Uterus (tissue), 4 donors: Measurements from ENCODE around the gene COL6A3. TPM values are rescaled to one million over a fixed set of nuclear protein-coding genes. Genes with fewer than 3 reads are reported as not detected.

ENCODE experiments used
- DNase-seq, 2 donors: peaks; one replicate each; pipeline ENCODE4 v3.0.0-alpha.2; 2019 to 2020
- H3K27ac ChIP-seq, 2 donors: fragments of 200-600 bp; sonication (generic); 1 replicate in 1 of 2; 2 replicates in 1 of 2; pipeline ENCODE4 v1.5.1; 2016 to 2018
- H3K27me3 ChIP-seq, 2 donors: fragments of 200-600 bp; sonication (generic); one replicate each; pipeline ENCODE4 v1.5.1; 2018 to 2019; ENCODE audit warnings: control low read depth in 1 of 2
- H3K36me3 ChIP-seq, 2 donors: fragments of 200-600 bp; sonication (generic); one replicate each; pipeline ENCODE4 v1.5.1; 2019; ENCODE audit warnings: control low read depth in 1 of 2
- H3K4me1 ChIP-seq, 2 donors: fragments of 200-600 bp; sonication (generic); one replicate each; pipeline ENCODE4 v1.5.1; 2018 to 2019; ENCODE audit warnings: control low read depth in 1 of 2
- H3K4me3 ChIP-seq, 2 donors: fragments of 200-600 bp; sonication (generic); 1 replicate in 1 of 2; 2 replicates in 1 of 2; pipeline ENCODE4 v1.5.1; 2018 to 2019; ENCODE audit warnings: mild to moderate bottlenecking in 1 of 2
- H3K9me3 ChIP-seq, 2 donors: fragments of 200-600 bp; sonication (generic); one replicate each; pipeline ENCODE4 v1.5.1; 2019; ENCODE audit warnings: control low read depth in 1 of 2
- POLR2A ChIP-seq, 2 donors: fragments of 450-650 bp; IDR thresholded peaks; one replicate each; pipeline ENCODE4 v1.6.1; 2016; ENCODE audit warnings: antibody characterized with exemption in 2 of 2, mild to moderate bottlenecking in 1 of 2, moderate library complexity in 1 of 2
- intact Hi-C: fragments of 100-400 bp; cut with DNase I; formaldehyde crosslinking; loops from one replicate; pipeline ENCODE4 v1.15.1; 2023; ENCODE audit warnings: low total_unique reads
- total RNA-seq, 4 donors: library from RNA; depleted of rRNA in 3 of 4; stranded (reverse); fragments of >200 nt in 3 of 4; gene quantifications; one replicate each; pipeline versions ENCODE4 v1.1.0 to v1.2.4, GENCODE V29; 2014 to 2023
- TF ChIP-seq, protein P1 (sequence below), 4 experiments: fragments of 200-600 bp in 2 of 4; fragments of 450-650 bp in 2 of 4; sonication (generic) in 2 of 4; IDR thresholded peaks; one replicate each; pipeline ENCODE4 v1.5.1; 2016 to 2019; ENCODE audit warnings: antibody characterized with exemption in 4 of 4, mild to moderate bottlenecking in 2 of 4, moderate library complexity in 1 of 4
- donor health status: DM: yes; HTN: yes; CAD: no.

The COL6A3 gene
- total RNA-seq, 4 donors from 2014 or later: 164 to 1,719 (median 447) TPM

DNA sequence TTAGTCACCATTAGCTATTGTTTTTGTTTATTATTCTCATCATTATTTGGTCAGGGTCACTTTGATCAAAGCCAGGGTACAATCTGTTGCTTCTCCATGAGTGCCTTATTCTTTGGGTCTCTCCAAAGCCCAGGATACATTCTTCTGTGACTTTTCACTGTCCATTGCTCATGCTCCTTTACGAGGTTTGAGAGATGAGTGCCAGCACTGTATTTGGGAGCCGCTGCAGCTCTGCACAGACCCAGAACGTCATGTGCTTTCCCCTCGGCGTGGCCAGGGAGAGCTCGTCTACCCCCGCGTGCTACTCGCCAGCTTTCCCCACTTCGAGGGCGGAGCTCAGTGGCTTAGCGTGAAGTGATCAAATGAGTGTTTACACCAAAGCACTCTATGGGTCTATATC, 123.7 kb downstream of the COL6A3 start:
- Histone ChIP-seq H3K36me3 (no peaks in the 10 kb centered on the region), H3K4me1 (peaks cover 0 to 6% of the 10 kb centered on the region in 2 donors), H3K4me3 (no peak overlapping the region), H3K27me3 (no peaks in the 10 kb centered on the region), H3K27ac (peak overlapping the region; percentile 79 to 83), H3K9me3 (no peaks in the 10 kb centered on the region)
- peak; percentile 93 to 94 for DNase-seq
- TF ChIP-seq, protein P1, sequence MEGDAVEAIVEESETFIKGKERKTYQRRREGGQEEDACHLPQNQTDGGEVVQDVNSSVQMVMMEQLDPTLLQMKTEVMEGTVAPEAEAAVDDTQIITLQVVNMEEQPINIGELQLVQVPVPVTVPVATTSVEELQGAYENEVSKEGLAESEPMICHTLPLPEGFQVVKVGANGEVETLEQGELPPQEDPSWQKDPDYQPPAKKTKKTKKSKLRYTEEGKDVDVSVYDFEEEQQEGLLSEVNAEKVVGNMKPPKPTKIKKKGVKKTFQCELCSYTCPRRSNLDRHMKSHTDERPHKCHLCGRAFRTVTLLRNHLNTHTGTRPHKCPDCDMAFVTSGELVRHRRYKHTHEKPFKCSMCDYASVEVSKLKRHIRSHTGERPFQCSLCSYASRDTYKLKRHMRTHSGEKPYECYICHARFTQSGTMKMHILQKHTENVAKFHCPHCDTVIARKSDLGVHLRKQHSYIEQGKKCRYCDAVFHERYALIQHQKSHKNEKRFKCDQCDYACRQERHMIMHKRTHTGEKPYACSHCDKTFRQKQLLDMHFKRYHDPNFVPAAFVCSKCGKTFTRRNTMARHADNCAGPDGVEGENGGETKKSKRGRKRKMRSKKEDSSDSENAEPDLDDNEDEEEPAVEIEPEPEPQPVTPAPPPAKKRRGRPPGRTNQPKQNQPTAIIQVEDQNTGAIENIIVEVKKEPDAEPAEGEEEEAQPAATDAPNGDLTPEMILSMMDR (IDR thresholded peaks at IDR 0.05): no peak
- TF ChIP-seq POLR2A (IDR thresholded peaks at IDR 0.05): no peak
- intact Hi-C loops: no loop called here

DNA sequence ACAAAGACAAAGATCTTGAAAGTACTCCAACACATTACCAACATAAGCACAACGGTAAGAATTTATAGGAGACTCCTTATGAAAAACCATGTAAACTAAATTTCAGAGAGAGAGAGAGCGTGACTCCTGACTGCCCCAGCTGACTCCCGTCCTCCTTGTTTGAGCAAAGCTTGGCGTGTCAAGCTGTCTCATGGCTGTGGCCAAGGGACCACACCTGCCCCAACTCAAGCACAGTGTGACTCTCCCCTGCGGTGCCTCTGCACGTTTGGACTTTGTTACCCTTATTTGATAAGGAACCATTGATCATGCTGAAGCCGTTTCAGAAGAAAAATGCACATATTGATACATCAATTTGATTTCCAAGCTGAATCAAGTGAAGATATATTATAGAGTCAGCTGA, 124.8 kb downstream of the COL6A3 start:
- no peaks in the 10 kb centered on the region for H3K36me3 ChIP-seq
- DNase-seq: no peak
- H3K4me3 ChIP-seq: no peak overlapping the region
- no peaks in the 10 kb centered on the region for H3K27me3 ChIP-seq
- no peaks in the 10 kb centered on the region for H3K9me3 ChIP-seq
- H3K4me1 ChIP-seq: peaks cover 0 to 6% of the 10 kb centered on the region in 2 donors
- TF ChIP-seq, protein P1 (IDR thresholded peaks at IDR 0.05): no peak
- no peak for TF ChIP-seq POLR2A (IDR thresholded peaks at IDR 0.05)
- intact Hi-C loops: no loop called here
- H3K27ac ChIP-seq: peak overlapping the region; percentile 79 to 83

DNA sequence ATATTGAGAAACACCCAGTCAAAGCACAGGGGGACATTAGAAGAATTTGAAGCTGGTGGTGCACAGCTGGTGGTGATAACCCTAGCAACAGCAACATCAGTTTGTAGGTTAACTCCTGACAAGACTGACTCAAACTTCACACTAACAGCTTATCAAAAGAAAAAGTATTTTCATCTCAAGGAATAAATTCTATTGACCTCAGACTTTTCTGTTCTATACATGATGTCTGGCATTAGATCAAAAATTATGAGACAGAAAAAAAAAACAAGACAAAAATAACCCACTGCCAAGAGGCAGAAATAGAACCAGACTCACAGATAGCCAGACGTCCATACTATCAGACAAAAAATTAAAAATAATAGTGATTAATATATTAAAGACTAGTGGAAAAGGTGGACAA, 126.1 kb downstream of the COL6A3 start:
- intact Hi-C loops: no loop called here
- H3K4me1 ChIP-seq: peaks cover 0 to 6% of the 10 kb centered on the region in 2 donors
- TF ChIP-seq POLR2A (IDR thresholded peaks at IDR 0.05): no peak
- H3K27ac ChIP-seq: no peak overlapping the region
- H3K27me3 ChIP-seq: no peaks in the 10 kb centered on the region
- no peaks in the 10 kb centered on the region for H3K9me3 ChIP-seq
- no peaks in the 10 kb centered on the region for H3K36me3 ChIP-seq
- no peak overlapping the region for H3K4me3 ChIP-seq
- DNase-seq: no peak

DNA sequence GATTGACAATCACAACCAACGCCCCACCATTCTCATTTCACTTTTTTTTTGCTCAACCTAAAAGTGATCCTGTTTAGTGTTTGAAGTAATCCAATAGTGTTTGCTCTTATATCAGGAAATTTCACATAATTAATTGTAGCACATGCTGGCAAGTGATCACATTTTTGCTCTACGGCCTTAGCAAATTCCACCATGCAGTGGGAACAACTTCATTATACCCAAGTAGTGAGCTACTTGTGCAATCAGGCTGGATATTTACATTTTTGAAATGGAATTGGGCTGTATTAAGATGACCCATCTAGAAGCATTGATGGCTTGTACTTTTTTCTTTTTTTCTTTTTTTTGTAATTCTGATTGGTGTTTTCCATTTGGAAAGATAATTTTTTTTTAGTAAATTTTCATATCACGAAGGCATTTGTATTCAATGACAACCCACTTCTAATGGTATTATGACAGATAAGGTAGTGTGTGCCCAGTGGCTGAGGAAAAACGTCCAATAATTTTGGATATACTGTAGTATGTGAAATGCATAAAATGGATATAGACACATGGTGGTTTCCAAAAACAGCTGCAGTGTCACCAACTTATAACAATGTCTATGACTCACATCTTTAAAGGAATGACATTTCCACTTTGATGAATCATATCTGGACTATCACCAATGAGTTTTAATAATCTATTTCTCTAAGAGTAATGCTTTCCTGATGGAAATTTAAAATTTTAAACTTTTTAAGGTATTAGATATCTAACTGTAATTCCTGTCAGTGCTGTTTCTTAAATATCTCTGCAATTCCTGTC, 130.6 kb downstream of the COL6A3 start:
- Histone ChIP-seq H3K36me3 (no peaks in the 10 kb centered on the region), H3K4me3 (no peak overlapping the region), H3K27me3 (no peaks in the 10 kb centered on the region), H3K4me1 (peaks cover 0 to 3% of the 10 kb centered on the region in 2 donors), H3K27ac (peak overlapping the region in 1 of 2 donors; percentile 26), H3K9me3 (no peaks in the 10 kb centered on the region)
- no peak for DNase-seq
- no peak for TF ChIP-seq POLR2A (IDR thresholded peaks at IDR 0.05)
- TF ChIP-seq, protein P1 (IDR thresholded peaks at IDR 0.05): no peak
- intact Hi-C loops: no loop called here

DNA sequence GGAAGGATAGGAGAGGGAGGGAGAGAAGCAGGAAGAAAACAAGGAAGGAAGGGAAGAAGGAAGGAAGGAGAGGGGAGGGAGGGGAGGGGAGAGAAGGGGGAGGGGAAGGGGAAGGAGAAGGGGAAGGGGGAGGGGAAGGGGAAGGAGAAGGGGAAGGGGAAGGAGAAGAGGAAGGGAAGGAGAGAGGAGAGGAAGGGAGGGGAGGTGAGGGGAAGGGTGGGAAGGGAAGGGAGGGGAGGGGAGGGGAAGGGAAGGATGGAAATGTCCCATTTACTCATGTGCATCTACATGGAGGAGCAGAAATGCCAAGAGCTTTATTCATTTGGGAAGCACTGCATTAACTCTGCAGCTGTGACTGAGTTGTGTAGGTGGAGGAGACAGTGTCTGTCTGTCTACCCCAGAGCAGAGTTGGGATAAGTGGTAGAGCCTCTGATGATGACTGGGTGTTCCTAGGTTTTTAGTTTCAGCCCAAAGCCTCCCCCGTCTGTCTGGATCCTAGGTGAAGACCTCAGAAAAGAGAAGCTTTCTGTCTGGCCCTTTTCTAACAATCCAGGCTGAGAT, 131.3 kb downstream of the COL6A3 start:
- Histone ChIP-seq H3K27ac (peak overlapping the region in 1 of 2 donors; percentile 90), H3K4me1 (peaks cover 0 to 3% of the 10 kb centered on the region in 2 donors), H3K9me3 (no peaks in the 10 kb centered on the region), H3K4me3 (no peak overlapping the region), H3K36me3 (no peaks in the 10 kb centered on the region), H3K27me3 (no peaks in the 10 kb centered on the region)
- no peak for DNase-seq
- intact Hi-C loops: no loop called here
- no peak for TF ChIP-seq POLR2A (IDR thresholded peaks at IDR 0.05)
- TF ChIP-seq, protein P1 (IDR thresholded peaks at IDR 0.05): no peak
